Measurements from ENCODE around the gene LRRC19. TPM values are rescaled to one million over a fixed set of nuclear protein-coding genes. Genes with fewer than 3 reads are reported as not detected.

Gene LRRC19
- total RNA-seq, 1 donor from 2014 or later, result 0.29 TPM

- Mint-ChIP-seq H3K36me3 (no peaks in the 10 kb centered on the region), H3K9me3 (no peaks in the 10 kb centered on the region)
- TF ChIP-seq, protein P1, sequence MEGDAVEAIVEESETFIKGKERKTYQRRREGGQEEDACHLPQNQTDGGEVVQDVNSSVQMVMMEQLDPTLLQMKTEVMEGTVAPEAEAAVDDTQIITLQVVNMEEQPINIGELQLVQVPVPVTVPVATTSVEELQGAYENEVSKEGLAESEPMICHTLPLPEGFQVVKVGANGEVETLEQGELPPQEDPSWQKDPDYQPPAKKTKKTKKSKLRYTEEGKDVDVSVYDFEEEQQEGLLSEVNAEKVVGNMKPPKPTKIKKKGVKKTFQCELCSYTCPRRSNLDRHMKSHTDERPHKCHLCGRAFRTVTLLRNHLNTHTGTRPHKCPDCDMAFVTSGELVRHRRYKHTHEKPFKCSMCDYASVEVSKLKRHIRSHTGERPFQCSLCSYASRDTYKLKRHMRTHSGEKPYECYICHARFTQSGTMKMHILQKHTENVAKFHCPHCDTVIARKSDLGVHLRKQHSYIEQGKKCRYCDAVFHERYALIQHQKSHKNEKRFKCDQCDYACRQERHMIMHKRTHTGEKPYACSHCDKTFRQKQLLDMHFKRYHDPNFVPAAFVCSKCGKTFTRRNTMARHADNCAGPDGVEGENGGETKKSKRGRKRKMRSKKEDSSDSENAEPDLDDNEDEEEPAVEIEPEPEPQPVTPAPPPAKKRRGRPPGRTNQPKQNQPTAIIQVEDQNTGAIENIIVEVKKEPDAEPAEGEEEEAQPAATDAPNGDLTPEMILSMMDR (conservative IDR thresholded peaks at IDR 0.05), result no peak
These were observed 49.3 kb downstream of the LRRC19 start, which contains the start of gene IFT74 for GRCh38 chr9:26955921-26956859. IFT74 (plus strand) TSS chr9:26956412; CDS start chr9:26961968, 5,556 bp downstream.

DNA sequence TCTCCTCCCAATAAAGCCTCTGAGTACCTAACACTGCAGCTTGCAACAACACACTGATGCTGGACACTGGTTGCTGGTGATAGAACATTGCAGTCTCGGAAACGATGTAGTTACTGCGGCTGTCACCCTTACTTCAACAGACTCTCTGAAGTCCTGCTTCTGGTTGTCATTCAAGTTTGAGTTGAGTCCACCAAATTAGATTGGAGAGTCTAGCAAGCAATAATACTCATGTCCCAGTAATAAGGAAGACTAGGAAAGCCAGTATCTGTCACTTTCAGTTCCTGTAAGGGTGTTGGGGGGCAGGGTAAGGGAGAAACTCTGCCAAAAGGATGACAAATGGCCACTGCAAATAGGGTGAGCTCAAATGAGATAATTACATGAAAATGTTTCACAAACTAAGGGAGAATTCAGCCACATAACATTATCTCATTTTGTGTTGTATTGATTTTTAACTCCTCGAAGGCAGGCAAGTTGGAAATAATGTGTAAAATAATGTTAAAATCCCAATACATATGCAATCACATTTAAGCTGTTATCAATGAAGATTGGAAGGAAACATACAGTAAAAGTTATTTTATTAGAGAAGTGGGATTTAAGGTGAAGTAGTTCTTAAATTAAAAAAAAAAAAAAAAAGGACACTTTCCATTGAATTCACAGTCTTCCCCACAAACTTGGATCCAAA, 50.1 kb downstream of the LRRC19 start:
- TF ChIP-seq, protein P1 (conservative IDR thresholded peaks at IDR 0.05), result no peak
- H3K4me3 Mint-ChIP-seq, result peak overlapping the region; percentile 97
- H3K9me3 Mint-ChIP-seq, result no peaks in the 10 kb centered on the region
- H3K4me1 Mint-ChIP-seq (ENCODE audit: unreplicated experiment), result peaks cover 17% of the 10 kb centered on the region
- peak overlapping the region; percentile 98 for H3K27ac Mint-ChIP-seq
- no peaks in the 10 kb centered on the region for H3K27me3 Mint-ChIP-seq
- DNase-seq (ENCODE audit: extremely low spot score, unreplicated experiment), result no peak
- H3K36me3 Mint-ChIP-seq, result no peaks in the 10 kb centered on the region

More at GRCh38 chr9:26955921-26956859, 49.3 kb downstream of the LRRC19 start, which contains the start of gene IFT74:
- Mint-ChIP-seq H3K4me3 (peak within 1 kb of the TSS; percentile 97), H3K27ac (peak within 1 kb of the TSS; percentile 98), H3K4me1 (ENCODE audit: unreplicated experiment) (peaks cover 17% of the 10 kb centered on the region), H3K27me3 (no peaks in the 10 kb centered on the region)
- DNase-seq (ENCODE audit: extremely low spot score, unreplicated experiment), result peak; percentile 97

- Mint-ChIP-seq H3K4me1 (ENCODE audit: unreplicated experiment) (peaks cover 17% of the 10 kb centered on the region), H3K27me3 (no peaks in the 10 kb centered on the region), H3K27ac (no peak overlapping the region), H3K4me3 (peak overlapping the region; percentile 29), H3K36me3 (no peaks in the 10 kb centered on the region), H3K9me3 (no peaks in the 10 kb centered on the region)
- TF ChIP-seq, protein P1 (conservative IDR thresholded peaks at IDR 0.05), result no peak
- no peak for DNase-seq (ENCODE audit: extremely low spot score, unreplicated experiment)
These were observed 51.4 kb downstream of the LRRC19 start for GRCh38 chr9:26954050-26954508.

- Mint-ChIP-seq H3K4me1 (ENCODE audit: unreplicated experiment) (peaks cover 11% of the 10 kb centered on the region), H3K36me3 (no peaks in the 10 kb centered on the region), H3K9me3 (no peaks in the 10 kb centered on the region), H3K4me3 (no peak overlapping the region), H3K27ac (no peak overlapping the region), H3K27me3 (no peaks in the 10 kb centered on the region)
- DNase-seq (ENCODE audit: extremely low spot score, unreplicated experiment), result no peak
- TF ChIP-seq, protein P1 (conservative IDR thresholded peaks at IDR 0.05), result no peak
These were observed 53.7 kb downstream of the LRRC19 start for GRCh38 chr9:26951794-26952193.

DNA sequence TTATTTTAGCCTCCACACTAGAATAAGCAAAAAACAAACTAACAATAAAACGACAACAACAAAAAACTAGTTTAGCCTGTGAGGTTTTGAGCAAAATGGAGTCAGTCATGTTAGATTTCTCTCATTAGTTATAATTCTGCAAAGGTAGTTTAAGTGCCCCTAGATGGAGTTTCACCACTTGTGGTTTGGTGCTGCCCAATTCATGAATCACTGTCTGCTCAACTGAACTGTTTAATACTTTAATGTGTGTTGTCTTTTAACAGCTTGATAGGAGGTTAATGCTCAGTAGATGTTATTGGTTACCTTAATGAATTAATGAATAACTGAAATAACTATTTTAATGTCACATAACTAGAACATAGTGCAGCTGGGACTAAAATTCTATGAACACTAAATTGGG, 55.0 kb downstream of the LRRC19 start:
- no peak overlapping the region for H3K4me3 Mint-ChIP-seq
- TF ChIP-seq, protein P1 (conservative IDR thresholded peaks at IDR 0.05), result no peak

More for the DNA sequence above, 55.0 kb downstream of the LRRC19 start:
- DNase-seq (ENCODE audit: extremely low spot score, unreplicated experiment), result no peak
- Mint-ChIP-seq H3K36me3 (no peaks in the 10 kb centered on the region), H3K4me1 (ENCODE audit: unreplicated experiment) (peaks cover 11% of the 10 kb centered on the region), H3K27ac (no peak overlapping the region), H3K9me3 (no peaks in the 10 kb centered on the region), H3K27me3 (no peaks in the 10 kb centered on the region)
